K562 (cell line): ENCODE measurements around the gene GLB1L2. TPM values are rescaled to one million over a fixed set of nuclear protein-coding genes. Genes with fewer than 3 reads are reported as not detected.

Source experiments
- ATAC-seq: fragments of 200-7000 bp; cut with Tn5 transposase; 3 replicates; pipeline ENCODE4 v1.9.1; 2020; ENCODE audit warnings: moderate library complexity
- BruUV-seq: library from RNA; stranded (reverse); fragments of 400-500 nt; replicated peaks from 2 replicates; lab custom pipeline; 2021; lab: Mats Ljungman, UMichigan
- CTCF ChIA-PET: fragments of 300-600 bp; formaldehyde crosslinking; extraction: SDS; loops from one replicate; lab custom pipeline; 2021; ENCODE audit warnings: low intra/inter-chr PET ratio; lab: Yijun Ruan, JAX
- POLR2A ChIA-PET: fragments of 300-600, 350-650 bp; sonication (Branson Sonifier 250); formaldehyde crosslinking; extraction: SDS; loops from one replicate; lab custom pipeline; 2021; ENCODE audit warnings: antibody characterized with exemption, inconsistent platforms; lab: Yijun Ruan, JAX
- DNase-seq, 4 experiments: peaks; one replicate each; pipeline versions ENCODE4 v3.0.0 to v3.0.0-alpha.2; 2011 to 2018; ENCODE audit warnings: low spot score in 3 of 4, mixed read lengths in 3 of 4; ENCODE audit errors: extremely low read depth in 1 of 4
- FAIRE-seq: peaks from 2 replicates; lab custom pipeline; 2011; peaks lifted over from hg19 to GRCh38; lab: Jason Lieb, UNC
- H2AFZ ChIP-seq: 2 replicates; pipeline ENCODE4 v1.6.0; 2011; ENCODE audit warnings: low read depth, low read length, control low read depth, inconsistent platforms
- H3K27ac ChIP-seq: fragments of 200-600 bp; 3 replicates; pipeline ENCODE4 v1.8.0; 2011; ENCODE audit warnings: low read depth, mild to moderate bottlenecking, control low read depth, inconsistent platforms, low read length, moderate library complexity, mixed read lengths; ENCODE audit errors: extremely low read depth
- H3K27me3 ChIP-seq, 2 experiments: fragments of 300-600 bp in 1 of 2; 2 replicates in 1 of 2; 3 replicates in 1 of 2; pipeline versions ENCODE4 v1.6.0 to v1.8.0; 2011; ENCODE audit warnings: inconsistent platforms in 2 of 2, low read length in 2 of 2, mild to moderate bottlenecking in 1 of 2, mixed read lengths in 1 of 2, moderate library complexity in 1 of 2; ENCODE audit not compliant: control insufficient read depth in 2 of 2, insufficient read depth in 2 of 2
- H3K36me3 ChIP-seq: fragments of 300-600 bp; 3 replicates; pipeline ENCODE4 v1.8.0; 2011; ENCODE audit warnings: mild to moderate bottlenecking, low read length, inconsistent platforms; ENCODE audit not compliant: control insufficient read depth, insufficient read depth
- H3K4me1 ChIP-seq, 2 experiments: fragments of 200-600 bp in 1 of 2; replicated peaks in 1 of 2; 2 replicates in 1 of 2; 3 replicates in 1 of 2; pipeline versions ENCODE4 v1.5.1 to v1.8.0; 2011; ENCODE audit warnings: inconsistent platforms in 2 of 2, low read length in 2 of 2, mild to moderate bottlenecking in 1 of 2, mixed read lengths in 1 of 2, moderate library complexity in 1 of 2; ENCODE audit not compliant: control insufficient read depth in 2 of 2, insufficient read depth in 2 of 2
- H3K4me2 ChIP-seq: 2 replicates; pipeline ENCODE4 v1.6.1; 2011; ENCODE audit warnings: low read length, control low read depth, inconsistent platforms, mixed read lengths; ENCODE audit not compliant: insufficient read depth
- H3K4me3 ChIP-seq: fragments of 200-600 bp; sonication (generic), shearing (Covaris generic); 2 replicates; pipeline ENCODE4 v1.5.1; 2016; ENCODE audit warnings: control low read depth, inconsistent platforms
- H3K79me2 ChIP-seq: fragments of 200-600 bp; 3 replicates; pipeline ENCODE4 v1.8.0; 2011; ENCODE audit warnings: low read length, inconsistent platforms; ENCODE audit not compliant: control insufficient read depth, insufficient read depth
- H3K9ac ChIP-seq, 2 experiments: 2 replicates each; pipeline versions ENCODE4 v1.6.0 to v1.6.1; 2011; ENCODE audit warnings: low read depth in 2 of 2, low read length in 2 of 2, control low read depth in 1 of 2, inconsistent platforms in 1 of 2, mild to moderate bottlenecking in 1 of 2, mixed read lengths in 1 of 2; ENCODE audit not compliant: insufficient read depth in 1 of 2
- H3K9me1 ChIP-seq: one replicate; pipeline ENCODE4 v1.6.0; 2011; ENCODE audit warnings: inconsistent platforms, mild to moderate bottlenecking, low read length, moderate library complexity; ENCODE audit not compliant: control insufficient read depth, insufficient read depth
- H3K9me3 ChIP-seq: replicated peaks from 2 replicates; pipeline ENCODE4 v1.5.1; 2011; ENCODE audit warnings: low read depth, low read length, inconsistent platforms; ENCODE audit not compliant: control insufficient read depth, insufficient read depth
- H4K20me1 ChIP-seq: replicated peaks from 2 replicates; pipeline ENCODE4 v1.6.1; 2011; ENCODE audit warnings: low read length, inconsistent platforms, mixed read lengths; ENCODE audit not compliant: control insufficient read depth, insufficient read depth
- HDGF ChIP-seq: fragments of 450-650 bp; IDR thresholded peaks from 2 replicates; pipeline ENCODE4 v1.6.1; 2016
- SMC3 ChIP-seq: conservative IDR thresholded peaks from 2 replicates; pipeline ENCODE4 v1.6.1; 2011; ENCODE audit warnings: low read depth, low read length, improper control_type of control experiment; ENCODE audit not compliant: insufficient read depth
- ZFP36 ChIP-seq: fragments of 150-350 bp; IDR thresholded peaks from 2 replicates; pipeline ENCODE4 v1.6.1; 2018; ENCODE audit warnings: low read length, low read depth; ENCODE audit not compliant: partially characterized antibody
- ZNF316 ChIP-seq: fragments of 450-650 bp; IDR thresholded peaks from 2 replicates; pipeline ENCODE4 v1.6.1; 2016
- WGBS: fragments of 100-300 bp; shearing (Covaris generic); methylation state at CpG from one replicate; pipeline ENCODE4 v1.1.6; 2016; ENCODE audit warnings: low coverage, mixed read lengths; ENCODE audit not compliant: insufficient coverage; ENCODE audit errors: missing lambda C conversion rate; 5-methylcytosine and 5-hydroxymethylcytosine counted together
- in situ Hi-C: fragments of 300-500 bp; cut with MboI; formaldehyde crosslinking; loops from 4 replicates; pipeline ENCODE4 v1.15.0; 2018; ENCODE audit warnings: inconsistent platforms, mixed read lengths
- intact Hi-C: fragments of 100-400 bp; cut with micrococcal nuclease; formaldehyde crosslinking; loops from 2 replicates; pipeline ENCODE4 v1.14.2; 2022
- polyA plus RNA-seq, 8 experiments: library from polyadenylated mRNA; depleted of rRNA in 4 of 8; stranded (reverse) in 5 of 8; unstranded in 3 of 8; fragments of >200 nt; fragmentation: Nextera tagmentation in 2 of 8; fragmentation: Illumina TruSeq in 1 of 8; extraction: Ambion mirVana in 2 of 8; extraction: Trizol in 1 of 8; gene quantifications; 2 replicates each; pipeline versions ENCODE4 v1.2.1 to v1.2.3, GENCODE V29; 2011 to 2014; ENCODE audit warnings: inconsistent platforms in 1 of 8, missing spikeins in 1 of 8
- total RNA-seq, 7 experiments: library from RNA; depleted of rRNA in 6 of 7; stranded (reverse); fragments of >200 nt in 6 of 7; fragmentation: Illumina TruSeq in 2 of 7; extraction: Trizol in 2 of 7; gene quantifications; 2 replicates each; pipeline versions ENCODE4 v1.2.1 to v1.2.3, GENCODE V29; 2011 to 2021; ENCODE audit warnings: low replicate concordance in 1 of 7

Gene GLB1L2
- total and polyA plus RNA-seq, 9 of the 15 experiments (the other 6 are each of a cell fraction or from before 2014, with no cell fraction given) = 0.84 to 21.4 (median 13.8) TPM

- ATAC-seq (no peak), FAIRE-seq (no peak), DNase-seq (no peak)
- Histone ChIP-seq H4K20me1 (no peaks in the 10 kb centered on the region), H3K27me3 (peaks cover 8 to 52% of the 10 kb centered on the region in 2 experiments), H3K9me1 (no peaks in the 10 kb centered on the region), H3K4me1 (0 out of 5 replicates have a peak, but pooled peaks cover 0 to 3% of the 10 kb centered on the region in 2 experiments), H3K9me3 (no peaks in the 10 kb centered on the region), H3K27ac (no peak overlapping the region), H2AFZ (no peak overlapping the region), H3K4me2 (no peak overlapping the region), H3K9ac (no peak overlapping the region), H3K79me2 (no peaks in the 10 kb centered on the region), H3K36me3 (no peaks in the 10 kb centered on the region), H3K4me3 (no peak overlapping the region)
- TF ChIP-seq ZFP36 = peak; percentile 48
- TF ChIP-seq HDGF = no peak
- in situ Hi-C loops (no loop called here), intact Hi-C loops (no loop called here)
- POLR2A ChIA-PET = no interaction called here
- under 1% methylated on average over 11 of the region's 11 CpGs for WGBS
- CTCF ChIA-PET = no interaction called here
- BruUV-seq = no TSS peak
These were observed 74.7 kb downstream of the GLB1L2 start for GRCh38 chr11:134406264-134407185.

- peaks cover 8 to 47% of the 10 kb centered on the region in 2 experiments for H3K27me3 ChIP-seq
- no peak overlapping the region for H2AFZ ChIP-seq
- BruUV-seq = no TSS peak
These were observed 75.6 kb downstream of the GLB1L2 start for GRCh38 chr11:134407321-134407828.

More at GRCh38 chr11:134407321-134407828, 75.6 kb downstream of the GLB1L2 start:
- intact Hi-C loops = no loop called here
- Histone ChIP-seq H3K27ac (no peak overlapping the region), H3K36me3 (no peaks in the 10 kb centered on the region), H3K4me3 (no peak overlapping the region), H3K79me2 (no peaks in the 10 kb centered on the region), H4K20me1 (no peaks in the 10 kb centered on the region), H3K4me2 (no peak overlapping the region), H3K9ac (no peak overlapping the region), H3K9me1 (no peaks in the 10 kb centered on the region), H3K9me3 (no peaks in the 10 kb centered on the region), H3K4me1 (peaks cover 0 to 5% of the 10 kb centered on the region in 2 experiments; a peak in 1 of 5 replicates)
- CTCF ChIA-PET = no interaction called here
- POLR2A ChIA-PET = no interaction called here
- 3% methylated on average over 12 of the region's 12 CpGs for WGBS
- in situ Hi-C loops = no loop called here
- TF ChIP-seq SMC3 (no peak), ZNF316 (peak; percentile 62)
- DNase-seq (no peak), ATAC-seq (no peak), FAIRE-seq (no peak)
